ENCODE data around the gene ZNF764. TPM values are rescaled to one million over a fixed set of nuclear protein-coding genes. Genes with fewer than 3 reads are reported as not detected.

ZNF764 gene
- total and polyA plus RNA-seq, 9 of the 15 experiments (the other 6 are each of a cell fraction or from before 2014, with no cell fraction given), result 0.69 to 10.1 (median 4.1) TPM

GRCh38 chr16:30557957-30558788 lies at the start of gene ZNF764 (continued):
- TF ChIP-seq, protein P1, sequence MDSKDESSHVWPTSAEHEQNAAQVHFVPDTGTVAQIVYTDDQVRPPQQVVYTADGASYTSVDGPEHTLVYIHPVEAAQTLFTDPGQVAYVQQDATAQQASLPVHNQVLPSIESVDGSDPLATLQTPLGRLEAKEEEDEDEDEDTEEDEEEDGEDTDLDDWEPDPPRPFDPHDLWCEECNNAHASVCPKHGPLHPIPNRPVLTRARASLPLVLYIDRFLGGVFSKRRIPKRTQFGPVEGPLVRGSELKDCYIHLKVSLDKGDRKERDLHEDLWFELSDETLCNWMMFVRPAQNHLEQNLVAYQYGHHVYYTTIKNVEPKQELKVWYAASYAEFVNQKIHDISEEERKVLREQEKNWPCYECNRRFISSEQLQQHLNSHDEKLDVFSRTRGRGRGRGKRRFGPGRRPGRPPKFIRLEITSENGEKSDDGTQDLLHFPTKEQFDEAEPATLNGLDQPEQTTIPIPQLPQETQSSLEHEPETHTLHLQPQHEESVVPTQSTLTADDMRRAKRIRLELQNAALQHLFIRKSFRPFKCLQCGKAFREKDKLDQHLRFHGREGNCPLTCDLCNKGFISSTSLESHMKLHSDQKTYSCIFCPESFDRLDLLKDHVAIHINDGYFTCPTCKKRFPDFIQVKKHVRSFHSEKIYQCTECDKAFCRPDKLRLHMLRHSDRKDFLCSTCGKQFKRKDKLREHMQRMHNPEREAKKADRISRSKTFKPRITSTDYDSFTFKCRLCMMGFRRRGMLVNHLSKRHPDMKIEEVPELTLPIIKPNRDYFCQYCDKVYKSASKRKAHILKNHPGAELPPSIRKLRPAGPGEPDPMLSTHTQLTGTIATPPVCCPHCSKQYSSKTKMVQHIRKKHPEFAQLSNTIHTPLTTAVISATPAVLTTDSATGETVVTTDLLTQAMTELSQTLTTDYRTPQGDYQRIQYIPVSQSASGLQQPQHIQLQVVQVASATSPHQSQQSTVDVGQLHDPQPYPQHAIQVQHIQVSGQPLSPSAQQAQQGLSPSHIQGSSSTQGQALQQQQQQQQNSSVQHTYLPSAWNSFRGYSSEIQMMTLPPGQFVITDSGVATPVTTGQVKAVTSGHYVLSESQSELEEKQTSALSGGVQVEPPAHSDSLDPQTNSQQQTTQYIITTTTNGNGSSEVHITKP (IDR thresholded peaks at IDR 0.05; ENCODE audit: partially characterized antibody), result no peak
- TF ChIP-seq KLF6 (CRISPR knock-in tag; IDR thresholded peaks at IDR 0.05; ENCODE audit: borderline replicate concordance), result peak; percentile 35; the same call in 1 of the 2 replicates
- peak; percentile 39; the same call in 1 of the 2 replicates for TF ChIP-seq ZBTB1 (CRISPR knock-in tag; IDR thresholded peaks at IDR 0.05; ENCODE audit: borderline replicate concordance, low read depth)
- TF ChIP-seq, protein P2, sequence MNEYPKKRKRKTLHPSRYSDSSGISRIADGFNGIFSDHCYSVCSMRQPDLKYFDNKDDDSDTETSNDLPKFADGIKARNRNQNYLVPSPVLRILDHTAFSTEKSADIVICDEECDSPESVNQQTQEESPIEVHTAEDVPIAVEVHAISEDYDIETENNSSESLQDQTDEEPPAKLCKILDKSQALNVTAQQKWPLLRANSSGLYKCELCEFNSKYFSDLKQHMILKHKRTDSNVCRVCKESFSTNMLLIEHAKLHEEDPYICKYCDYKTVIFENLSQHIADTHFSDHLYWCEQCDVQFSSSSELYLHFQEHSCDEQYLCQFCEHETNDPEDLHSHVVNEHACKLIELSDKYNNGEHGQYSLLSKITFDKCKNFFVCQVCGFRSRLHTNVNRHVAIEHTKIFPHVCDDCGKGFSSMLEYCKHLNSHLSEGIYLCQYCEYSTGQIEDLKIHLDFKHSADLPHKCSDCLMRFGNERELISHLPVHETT (CRISPR knock-in tag; conservative IDR thresholded peaks at IDR 0.05 in 1 of 2, IDR thresholded peaks at IDR 0.05 in 1 of 2), result peak in 1 of 2 experiments; percentile 99; a peak in 2 of 4 replicates
- no peak for TF ChIP-seq ATF2 (CRISPR knock-in tag; IDR thresholded peaks at IDR 0.05)
- TF ChIP-seq CBX8 (IDR thresholded peaks at IDR 0.05; ENCODE audit: borderline replicate concordance, extremely low read depth, low read depth, low read length, poor library complexity, severe bottlenecking), result no peak
- TF ChIP-seq ZNF24 (IDR thresholded peaks at IDR 0.05), result no peak
- 0 out of 2 replicates have a peak, but pooled peaks have one; percentile 26 for TF ChIP-seq E2F4 (CRISPR knock-in tag; IDR thresholded peaks at IDR 0.05; ENCODE audit: low read depth)
- TF ChIP-seq POLR3G (IDR thresholded peaks at IDR 0.05; ENCODE audit: extremely low read depth, insufficient read length, insufficient replicate concordance), result no peak
- TF ChIP-seq EWSR1 (IDR thresholded peaks at IDR 0.05; ENCODE audit: borderline replicate concordance, low read depth, partially characterized antibody), result no peak
- TF ChIP-seq, protein P3, sequence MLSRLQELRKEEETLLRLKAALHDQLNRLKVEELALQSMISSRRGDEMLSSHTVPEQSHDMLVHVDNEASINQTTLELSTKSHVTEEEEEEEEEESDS (CRISPR knock-in tag; IDR thresholded peaks at IDR 0.05), result no peak
- TF ChIP-seq, protein P4, sequence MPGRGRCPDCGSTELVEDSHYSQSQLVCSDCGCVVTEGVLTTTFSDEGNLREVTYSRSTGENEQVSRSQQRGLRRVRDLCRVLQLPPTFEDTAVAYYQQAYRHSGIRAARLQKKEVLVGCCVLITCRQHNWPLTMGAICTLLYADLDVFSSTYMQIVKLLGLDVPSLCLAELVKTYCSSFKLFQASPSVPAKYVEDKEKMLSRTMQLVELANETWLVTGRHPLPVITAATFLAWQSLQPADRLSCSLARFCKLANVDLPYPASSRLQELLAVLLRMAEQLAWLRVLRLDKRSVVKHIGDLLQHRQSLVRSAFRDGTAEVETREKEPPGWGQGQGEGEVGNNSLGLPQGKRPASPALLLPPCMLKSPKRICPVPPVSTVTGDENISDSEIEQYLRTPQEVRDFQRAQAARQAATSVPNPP (IDR thresholded peaks at IDR 0.05; ENCODE audit: borderline replicate concordance, insufficient read depth, insufficient read length), result no peak
- TF ChIP-seq PRMT5 (CRISPR knock-in tag; IDR thresholded peaks at IDR 0.05), result no peak
- no peak for TF ChIP-seq RFX7 (CRISPR knock-in tag; IDR thresholded peaks at IDR 0.05)

Data from K562 (cell line).